CD4-positive, alpha-beta T cell treated with Interferon gamma for 1 hour (primary cell): Measurements from ENCODE around the gene FANCG.

Experiments
- DNase-seq: peaks from one replicate; pipeline ENCODE4 v3.0.0-alpha.2; 2020

FANCG gene

GRCh38 chr9:35079426-35080341, at the start of gene FANCG:
Gene FANCG (minus strand): TSS chr9:35079942. CDS start chr9:35079524, 418 bp downstream.
- peak; percentile 79 for DNase-seq

- peak; percentile 88 for DNase-seq
Measured at GRCh38 chr9:35116898-35117551, 37.3 kb upstream of the FANCG start.

- DNase-seq = no peak
Measured at GRCh38 chr9:35116539-35116897, 36.8 kb upstream of the FANCG start.

- peak; percentile 94 for DNase-seq
Measured at GRCh38 chr9:35115680-35116538, 36.2 kb upstream of the FANCG start, which contains the start of gene ATOSB. Gene ATOSB (minus strand): TSS chr9:35115862. CDS start chr9:35108274, 7,588 bp downstream.

- DNase-seq = peak; percentile 51
Measured at GRCh38 chr9:35114840-35115628, 35.3 kb upstream of the FANCG start.

GRCh38 chr9:35114113-35114839, 34.5 kb upstream of the FANCG start:
- peak; percentile 88 for DNase-seq

- DNase-seq = peak; percentile 67
Measured at GRCh38 chr9:35112257-35113020, 32.7 kb upstream of the FANCG start.

- DNase-seq = peak; percentile 98
Measured at GRCh38 chr9:35111001-35111933, 31.5 kb upstream of the FANCG start.

- DNase-seq = no peak
Measured at GRCh38 chr9:35110327-35110761, 30.6 kb upstream of the FANCG start.

GRCh38 chr9:35108946-35109575, 29.3 kb upstream of the FANCG start:
- no peak for DNase-seq

GRCh38 chr9:35108461-35108860, 28.7 kb upstream of the FANCG start:
- DNase-seq = no peak

GRCh38 chr9:35107297-35108290, 27.9 kb upstream of the FANCG start:
- DNase-seq = no peak

GRCh38 chr9:35106343-35106730, 26.6 kb upstream of the FANCG start:
- DNase-seq = no peak

GRCh38 chr9:35105571-35106342, 26.0 kb upstream of the FANCG start:
- DNase-seq = no peak

GRCh38 chr9:35105126-35105525, 25.4 kb upstream of the FANCG start:
- DNase-seq = no peak

- DNase-seq = no peak
Measured at GRCh38 chr9:35104586-35104985, 24.8 kb upstream of the FANCG start.

- no peak for DNase-seq
Measured at GRCh38 chr9:35103660-35104191, 24.0 kb upstream of the FANCG start.
